Measurements from ENCODE around the gene CD200R1. TPM values are rescaled to one million over a fixed set of nuclear protein-coding genes. Genes with fewer than 3 reads are reported as not detected.
"Not testable (repeated sequence)": the region's sequence is repeated elsewhere in the genome, so short reads cannot be mapped to it uniquely, and the experiment has no call there.

The CD200R1 gene
- total RNA-seq, 2 experiments from 2014 or later = 11.4 to 11.6 TPM

GRCh38 chr3:112967425-112967824 lies 7.5 kb downstream of the CD200R1 start:
- Mint-ChIP-seq H3K27ac (no peak overlapping the region), H3K4me1 (peaks cover 17% of the 10 kb centered on the region), H3K9me3 (peaks cover 15% of the 10 kb centered on the region), H3K36me3 (peaks cover 51% of the 10 kb centered on the region), H3K27me3 (no peaks in the 10 kb centered on the region), H3K4me3 (no peak overlapping the region)
- DNase-seq (no peak), ATAC-seq (ENCODE audit: low read depth) (no peak)
- POLR2A ChIA-PET = interaction anchor here (1.7 kb wide), 1 partner anchor 8 kb away, joined by 6 read pairs; the partner anchor contains the start of gene CD200R1

- Mint-ChIP-seq H3K27ac (no peak overlapping the region), H3K36me3 (peaks cover 55% of the 10 kb centered on the region), H3K9me3 (peaks cover 20% of the 10 kb centered on the region), H3K4me1 (peaks cover 11% of the 10 kb centered on the region), H3K27me3 (no peaks in the 10 kb centered on the region), H3K4me3 (no peak overlapping the region)
- ATAC-seq (ENCODE audit: low read depth) (no peak), DNase-seq (no peak)
- POLR2A ChIA-PET = interaction anchor here (1.2 to 1.7 kb wide), 2 partner anchors 9 to 24 kb away, joined by 4 to 6 read pairs; partner anchors contain the start of gene CD200R1
Measured at GRCh38 chr3:112966633-112967032, 8.3 kb downstream of the CD200R1 start.

- Mint-ChIP-seq H3K4me1 (peaks cover 8% of the 10 kb centered on the region), H3K9me3 (peaks cover 22% of the 10 kb centered on the region), H3K4me3 (no peak overlapping the region), H3K36me3 (peaks cover 52% of the 10 kb centered on the region), H3K27me3 (no peaks in the 10 kb centered on the region), H3K27ac (no peak overlapping the region)
- no peak for ATAC-seq (ENCODE audit: low read depth)
- POLR2A ChIA-PET = interaction anchor here (1.2 to 1.7 kb wide), 2 partner anchors 10 to 25 kb away, joined by 4 to 6 read pairs; partner anchors contain the start of gene CD200R1
- DNase-seq = no peak
Measured at GRCh38 chr3:112965656-112966055, 9.2 kb downstream of the CD200R1 start.

- POLR2A ChIA-PET = no interaction called here
- H3K9me3 Mint-ChIP-seq = peaks cover 24% of the 10 kb centered on the region
- no peaks in the 10 kb centered on the region for H3K27me3 Mint-ChIP-seq
- DNase-seq = no peak
- H3K36me3 Mint-ChIP-seq = peaks cover 48% of the 10 kb centered on the region
- no peak overlapping the region for H3K4me3 Mint-ChIP-seq
- H3K27ac Mint-ChIP-seq = no peak overlapping the region
- H3K4me1 Mint-ChIP-seq = peaks cover 10% of the 10 kb centered on the region
- no peak for ATAC-seq (ENCODE audit: low read depth)
Measured at GRCh38 chr3:112963683-112964082, 11.2 kb downstream of the CD200R1 start.

- Mint-ChIP-seq H3K36me3 (peaks cover 46% of the 10 kb centered on the region), H3K27me3 (no peaks in the 10 kb centered on the region), H3K4me3 (peak overlapping the region; percentile 46), H3K4me1 (peaks cover 2% of the 10 kb centered on the region), H3K9me3 (peaks cover 27% of the 10 kb centered on the region), H3K27ac (no peak overlapping the region)
- ATAC-seq (ENCODE audit: low read depth) (no peak), DNase-seq (no peak)
- POLR2A ChIA-PET = no interaction called here
Measured at GRCh38 chr3:112958811-112959560, 15.9 kb downstream of the CD200R1 start.

GRCh38 chr3:112956351-112956750 lies 18.6 kb downstream of the CD200R1 start:
- H3K27me3 Mint-ChIP-seq = no peaks in the 10 kb centered on the region
- peaks cover 26% of the 10 kb centered on the region for H3K36me3 Mint-ChIP-seq
- DNase-seq (no peak), ATAC-seq (ENCODE audit: low read depth) (no peak)
- no peak overlapping the region for H3K27ac Mint-ChIP-seq
- peaks cover 2% of the 10 kb centered on the region for H3K4me1 Mint-ChIP-seq
- POLR2A ChIA-PET = no interaction called here
- H3K9me3 Mint-ChIP-seq = peaks cover 18% of the 10 kb centered on the region
- H3K4me3 Mint-ChIP-seq = no peak overlapping the region

GRCh38 chr3:112948346-112948838 lies 26.5 kb downstream of the CD200R1 start:
- ATAC-seq (ENCODE audit: low read depth) = no peak
- Mint-ChIP-seq H3K9me3 (peaks cover 14% of the 10 kb centered on the region), H3K27ac (no peak overlapping the region), H3K4me3 (no peak overlapping the region), H3K36me3 (peaks cover 29% of the 10 kb centered on the region), H3K27me3 (no peaks in the 10 kb centered on the region), H3K4me1 (no peaks in the 10 kb centered on the region)
- DNase-seq = no peak
- POLR2A ChIA-PET = no interaction called here

GRCh38 chr3:112931736-112932521 lies 43.0 kb downstream of the CD200R1 start:
- peaks cover 7% of the 10 kb centered on the region for H3K9me3 Mint-ChIP-seq
- no peak overlapping the region for H3K4me3 Mint-ChIP-seq
- H3K36me3 Mint-ChIP-seq = peaks cover 59% of the 10 kb centered on the region
- H3K27ac Mint-ChIP-seq = no peak overlapping the region
- ATAC-seq (ENCODE audit: low read depth) (no peak), DNase-seq (no peak)
- no peaks in the 10 kb centered on the region for H3K27me3 Mint-ChIP-seq
- peaks cover 11% of the 10 kb centered on the region for H3K4me1 Mint-ChIP-seq
- POLR2A ChIA-PET = no interaction called here

GRCh38 chr3:112930771-112931170 lies 44.1 kb downstream of the CD200R1 start:
- H3K36me3 Mint-ChIP-seq = peaks cover 54% of the 10 kb centered on the region

GRCh38 chr3:112925969-112926368 lies 48.9 kb downstream of the CD200R1 start:
- Mint-ChIP-seq H3K4me1 (peaks cover 2% of the 10 kb centered on the region), H3K27ac (no peak overlapping the region), H3K9me3 (peaks cover 5% of the 10 kb centered on the region), H3K36me3 (peaks cover 48% of the 10 kb centered on the region), H3K4me3 (no peak overlapping the region), H3K27me3 (no peaks in the 10 kb centered on the region)
- ATAC-seq (ENCODE audit: low read depth) = no peak
- POLR2A ChIA-PET = no interaction called here
- DNase-seq = no peak

More at GRCh38 chr3:112930771-112931170, 44.1 kb downstream of the CD200R1 start:
- no peak for ATAC-seq (ENCODE audit: low read depth)
- no peak overlapping the region for H3K4me3 Mint-ChIP-seq
- no peak for DNase-seq
- no peaks in the 10 kb centered on the region for H3K27me3 Mint-ChIP-seq
- no peak overlapping the region for H3K27ac Mint-ChIP-seq
- H3K9me3 Mint-ChIP-seq = peaks cover 3% of the 10 kb centered on the region
- POLR2A ChIA-PET = no interaction called here
- peaks cover 11% of the 10 kb centered on the region for H3K4me1 Mint-ChIP-seq

GRCh38 chr3:112925560-112925959 lies 49.3 kb downstream of the CD200R1 start:
- POLR2A ChIA-PET = no interaction called here
- H3K4me1 Mint-ChIP-seq = peaks cover 2% of the 10 kb centered on the region
- peaks cover 46% of the 10 kb centered on the region for H3K36me3 Mint-ChIP-seq
- no peaks in the 10 kb centered on the region for H3K27me3 Mint-ChIP-seq
- peaks cover 5% of the 10 kb centered on the region for H3K9me3 Mint-ChIP-seq
- ATAC-seq (ENCODE audit: low read depth) = no peak
- H3K27ac Mint-ChIP-seq = no peak overlapping the region
- no peak for DNase-seq
- no peak overlapping the region for H3K4me3 Mint-ChIP-seq

GRCh38 chr3:112919541-112919940 lies 55.4 kb downstream of the CD200R1 start:
- Mint-ChIP-seq H3K36me3 (peaks cover 47% of the 10 kb centered on the region), H3K9me3 (peaks cover 19% of the 10 kb centered on the region)
- H3K4me3 Mint-ChIP-seq; DNase-seq; H3K4me1 Mint-ChIP-seq; H3K27me3 Mint-ChIP-seq; ATAC-seq (ENCODE audit: low read depth); POLR2A ChIA-PET; H3K27ac Mint-ChIP-seq: not testable (repeated sequence)

GRCh38 chr3:112908252-112908651 lies 66.7 kb downstream of the CD200R1 start:
- peaks cover 27% of the 10 kb centered on the region for H3K36me3 Mint-ChIP-seq
- no peak overlapping the region for H3K4me3 Mint-ChIP-seq
- POLR2A ChIA-PET = no interaction called here
- DNase-seq (no peak), ATAC-seq (ENCODE audit: low read depth) (no peak)
- peaks cover 15% of the 10 kb centered on the region for H3K9me3 Mint-ChIP-seq
- H3K27me3 Mint-ChIP-seq = peaks cover under 1% of the 10 kb centered on the region
- H3K27ac Mint-ChIP-seq = no peak overlapping the region
- peaks cover 8% of the 10 kb centered on the region for H3K4me1 Mint-ChIP-seq
